HG03280 (cell line): ENCODE measurements around the gene ARMC2.
"Not testable (repeated sequence)": the region's sequence is repeated elsewhere in the genome, so short reads cannot be mapped to it uniquely, and the experiment has no call there.

Experiments
- ATAC-seq: cut with Tn5 transposase; IDR thresholded peaks from one replicate; pipeline ENCODE4 v1.9.1; 2021; ENCODE audit warnings: mild to moderate bottlenecking, moderate library complexity; ENCODE audit not compliant: unreplicated experiment

Gene ARMC2

DNA sequence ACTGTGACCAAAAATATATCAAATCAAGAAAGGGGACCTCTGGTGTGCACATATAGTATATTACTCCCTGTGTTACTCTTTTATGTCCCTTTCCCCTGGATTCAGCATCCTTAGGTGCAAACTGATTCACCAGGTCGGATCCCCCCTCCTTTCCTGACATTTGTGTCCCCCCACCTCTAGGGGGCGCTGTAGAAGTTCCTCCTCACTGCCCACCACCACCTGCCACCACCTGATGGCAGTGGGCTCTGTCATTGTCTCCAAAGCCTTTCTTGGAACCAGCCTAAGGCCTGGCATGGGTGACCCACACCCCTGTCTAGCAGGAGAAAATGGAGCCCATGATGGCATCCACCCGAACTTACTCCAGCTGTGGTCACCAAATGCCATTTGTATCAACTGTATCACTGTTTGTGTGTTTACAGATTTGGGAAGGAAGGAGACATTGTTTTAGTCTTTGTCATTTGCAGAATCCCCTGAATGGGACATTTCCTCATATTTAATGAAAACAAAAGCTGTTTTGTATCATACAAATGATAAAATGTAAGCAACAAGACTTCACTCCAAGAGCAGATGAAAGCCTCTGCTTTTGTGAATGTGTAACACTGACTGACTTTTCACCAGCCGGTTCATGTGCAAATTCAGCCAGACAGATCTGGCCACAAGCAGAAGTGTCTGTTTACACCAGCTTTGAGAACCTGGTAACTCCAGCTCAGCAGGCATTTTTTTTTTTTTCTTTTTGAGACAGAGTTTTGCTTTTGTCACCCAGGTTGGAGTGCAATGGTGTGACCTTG is 66.2 kb downstream of the ARMC2 start:
- no peak for ATAC-seq

DNA sequence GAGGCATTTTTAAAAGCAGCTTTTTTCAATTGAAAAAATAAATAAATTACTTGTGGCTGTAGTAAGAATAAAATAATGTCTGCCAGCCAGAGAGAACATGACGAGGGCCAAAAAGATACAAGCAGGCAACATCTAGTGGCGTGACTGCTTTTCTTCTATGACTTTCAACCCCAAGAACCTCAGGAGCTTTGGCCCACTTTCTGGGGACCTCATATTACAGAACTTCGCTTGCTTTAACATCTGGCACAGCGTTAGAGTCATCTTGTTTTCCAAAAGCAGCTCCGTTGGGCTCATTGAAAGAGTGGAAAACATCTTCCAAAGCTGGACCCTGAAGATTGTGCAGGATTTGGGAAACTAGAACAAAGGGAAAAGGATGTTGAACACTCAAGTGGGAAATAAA is 67.0 kb downstream of the ARMC2 start:
- ATAC-seq = no peak

DNA sequence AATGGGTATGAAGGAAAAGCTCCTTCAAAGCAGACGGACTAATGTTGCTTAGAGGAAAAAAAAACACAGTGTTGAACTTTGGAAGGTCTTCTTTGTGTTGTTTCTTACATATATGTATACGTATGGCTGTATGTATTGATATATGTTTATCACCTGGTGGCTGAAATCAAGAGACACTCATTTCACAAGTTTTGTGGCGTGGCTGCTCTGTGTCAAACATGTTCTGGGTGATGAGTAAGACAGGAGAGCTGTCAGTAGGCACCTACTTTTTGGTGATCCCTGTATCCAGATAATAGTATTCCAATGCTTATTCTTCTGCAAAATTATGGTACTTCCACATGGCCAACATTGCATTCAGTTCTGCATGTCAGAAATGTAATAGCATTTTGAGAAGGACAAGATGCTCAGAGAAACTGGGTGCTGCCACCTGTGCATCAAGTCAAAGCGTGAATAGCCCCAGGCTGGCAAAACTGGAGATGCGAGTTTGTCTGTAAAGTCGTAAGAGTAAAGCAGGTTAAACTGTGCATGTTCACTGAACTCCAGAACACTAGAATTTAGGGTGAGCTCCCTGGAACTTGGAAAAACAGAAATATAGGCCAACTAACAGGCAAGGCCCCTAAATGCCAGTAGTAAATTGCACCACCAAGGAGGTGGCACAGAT is 67.9 kb downstream of the ARMC2 start:
- no peak for ATAC-seq

DNA sequence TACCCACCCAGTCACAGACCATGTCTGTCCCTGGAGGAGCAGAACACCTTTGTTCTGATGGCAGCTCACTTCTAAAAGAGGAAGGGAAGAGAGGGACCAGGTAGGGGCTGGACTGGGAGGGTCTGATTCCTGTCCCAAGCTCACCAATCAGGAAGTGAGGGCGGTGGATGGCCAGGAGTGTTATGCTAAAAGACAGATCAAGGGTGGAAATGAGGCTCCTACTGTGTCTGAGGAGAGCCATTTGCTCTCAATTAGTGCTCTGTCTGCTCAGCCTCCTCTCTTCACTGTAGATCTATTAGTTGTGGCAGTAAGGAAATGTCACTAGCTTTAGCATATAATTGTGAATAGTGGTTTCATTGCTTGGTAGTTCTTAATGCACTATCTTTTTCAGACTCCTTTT is 72.5 kb downstream of the ARMC2 start:
- no peak for ATAC-seq

DNA sequence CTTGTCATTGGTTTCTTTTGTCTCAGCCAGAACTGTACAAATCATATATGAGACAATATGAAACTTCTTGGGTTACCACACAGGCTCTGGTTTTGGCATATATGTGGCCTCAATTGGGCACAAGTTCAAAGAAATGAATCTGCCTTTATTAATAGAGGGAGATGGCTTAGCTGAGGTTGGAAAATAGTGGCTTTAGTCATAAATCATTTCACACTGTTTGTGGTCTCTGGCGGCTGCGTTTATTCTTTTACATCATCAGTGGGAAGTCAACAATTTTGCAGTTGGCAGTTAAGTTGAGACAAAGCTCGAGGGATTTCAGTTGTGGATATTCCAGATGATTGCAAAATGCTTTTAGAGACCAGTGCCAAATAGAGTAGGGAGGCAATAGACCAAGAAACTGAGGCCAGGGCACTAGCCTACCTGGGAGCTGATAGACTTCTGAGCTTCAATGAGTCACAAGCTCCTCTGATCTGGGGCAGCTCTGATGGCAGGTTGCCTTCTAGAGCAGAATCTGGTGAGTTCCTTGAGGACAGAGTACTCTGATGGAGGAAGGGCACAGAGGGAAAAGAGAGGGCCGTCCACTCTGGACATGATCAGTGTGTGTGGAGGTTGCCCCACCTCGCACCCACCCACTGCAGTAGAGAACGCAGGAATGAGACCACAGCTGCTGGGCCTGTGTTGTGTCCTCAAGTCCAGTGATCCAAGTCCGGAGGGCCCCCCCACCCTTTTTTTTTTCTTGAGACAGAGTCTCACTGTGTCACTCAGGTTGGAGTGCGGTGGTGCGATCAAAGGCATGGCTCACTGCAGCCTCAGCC is 73.5 kb downstream of the ARMC2 start:
- no peak for ATAC-seq

DNA sequence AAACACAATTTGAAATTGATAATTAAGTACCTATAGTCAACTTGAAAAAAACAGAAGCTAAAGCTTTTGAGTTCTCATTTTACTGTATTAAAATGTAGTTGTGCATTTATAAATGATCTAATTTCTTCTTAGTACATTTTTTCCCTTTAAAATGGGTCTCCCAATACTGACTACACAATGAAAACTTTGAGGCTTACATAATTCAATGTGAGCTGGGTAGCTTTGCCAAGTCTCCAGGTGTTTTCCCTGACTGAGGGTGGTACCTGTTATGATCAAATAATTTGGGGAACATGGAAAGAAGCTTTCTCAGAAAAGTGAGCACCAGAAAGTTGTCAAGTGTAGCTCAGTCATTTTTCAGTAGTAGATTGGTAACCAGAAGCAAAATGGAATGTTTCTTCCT is 74.3 kb downstream of the ARMC2 start:
- no peak for ATAC-seq

DNA sequence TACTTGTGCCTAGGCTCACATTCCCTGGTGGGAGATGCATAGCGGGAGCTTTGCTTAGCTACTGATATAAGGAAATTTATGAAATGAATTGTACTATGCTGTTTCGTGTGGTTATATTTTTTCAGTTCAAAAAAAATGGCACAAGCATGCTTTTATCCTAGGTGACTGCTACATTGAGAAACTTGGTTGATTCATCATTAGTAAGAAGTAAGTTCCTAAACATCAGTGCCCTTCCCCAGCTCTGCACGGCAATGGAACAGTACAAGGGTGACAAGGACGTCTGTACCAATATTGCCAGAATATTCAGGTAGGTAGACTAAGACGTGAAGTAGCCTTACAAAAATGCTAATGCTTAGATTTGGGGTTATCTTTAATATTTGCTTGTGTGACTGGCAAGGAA is 79.7 kb downstream of the ARMC2 start:
- ATAC-seq = no peak

DNA sequence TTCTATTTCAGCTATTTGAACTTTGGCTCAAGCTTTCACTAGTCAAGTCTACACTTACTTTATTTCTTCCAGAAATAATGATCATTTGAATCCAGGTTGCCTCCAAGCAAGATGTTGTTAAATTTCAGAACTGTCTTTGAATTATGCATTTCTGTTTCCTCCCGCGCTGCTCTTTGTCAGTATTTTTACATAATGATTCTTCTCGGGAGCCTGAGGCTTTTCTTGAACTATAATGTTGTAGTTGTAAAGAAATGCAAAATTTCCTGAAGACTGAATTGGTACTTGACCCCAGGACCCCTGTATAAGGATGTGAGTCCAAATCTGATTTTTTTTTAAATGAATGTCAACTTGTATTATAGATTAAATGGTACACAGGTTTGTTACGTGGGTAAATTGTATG is 80.4 kb downstream of the ARMC2 start:
- ATAC-seq = no peak

DNA sequence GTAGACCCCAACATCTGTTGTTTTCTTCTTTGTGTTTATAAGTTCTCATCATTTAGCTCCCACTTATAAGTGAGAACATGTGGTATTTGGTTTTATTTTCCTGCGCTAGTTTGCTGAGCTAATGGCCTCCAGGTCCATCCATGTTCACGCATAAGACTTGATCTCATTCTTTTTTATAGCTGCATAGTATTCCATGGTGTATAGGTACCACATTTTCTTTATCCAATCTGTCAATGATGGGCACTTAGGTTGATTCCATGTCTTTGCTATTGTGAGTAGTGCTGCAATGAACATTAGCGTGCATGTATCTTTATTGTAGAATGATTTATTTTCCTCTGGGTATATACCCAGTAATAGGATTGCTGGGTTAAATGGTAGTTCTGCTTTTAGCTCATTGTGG is 82.9 kb downstream of the ARMC2 start:
- ATAC-seq = not testable (repeated sequence)

DNA sequence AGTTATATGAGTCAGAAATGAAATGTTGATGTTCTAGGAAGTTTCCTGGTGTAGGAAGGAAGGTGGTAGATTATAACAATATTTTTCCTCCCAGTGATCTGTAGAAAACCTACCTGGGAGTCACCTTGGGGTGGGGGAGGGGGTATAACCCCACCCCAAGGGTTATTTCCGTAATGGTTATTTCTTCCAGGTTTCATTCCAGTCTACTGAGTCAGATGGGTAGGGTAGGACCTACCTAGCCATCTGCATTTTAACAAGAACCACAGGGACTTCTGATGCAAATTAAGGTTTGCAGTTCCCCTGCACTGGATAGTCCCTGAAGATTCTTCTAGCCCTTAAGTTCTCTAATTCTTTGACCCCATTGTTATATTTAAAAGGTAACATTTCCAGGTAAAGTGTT is 88.9 kb downstream of the ARMC2 start:
- no peak for ATAC-seq

DNA sequence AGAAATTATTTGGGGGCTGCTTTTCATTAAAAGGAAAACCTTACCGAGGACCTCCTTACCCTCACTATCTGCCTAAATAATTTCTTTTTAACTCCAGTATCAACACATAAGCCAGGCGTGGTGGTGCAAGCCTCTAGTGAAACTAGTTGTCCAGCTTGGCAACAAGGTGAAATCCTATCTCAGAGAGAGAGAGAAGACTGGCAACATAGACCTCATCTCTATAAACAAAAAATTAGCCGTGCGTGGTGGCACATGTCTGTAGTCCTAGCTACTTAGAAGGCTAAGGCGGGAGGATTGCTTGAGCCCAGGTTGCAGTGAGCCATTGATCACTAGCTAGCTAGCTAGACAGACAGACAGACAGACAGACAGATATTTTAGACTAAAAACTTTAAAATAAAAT is 92.5 kb downstream of the ARMC2 start:
- no peak for ATAC-seq

DNA sequence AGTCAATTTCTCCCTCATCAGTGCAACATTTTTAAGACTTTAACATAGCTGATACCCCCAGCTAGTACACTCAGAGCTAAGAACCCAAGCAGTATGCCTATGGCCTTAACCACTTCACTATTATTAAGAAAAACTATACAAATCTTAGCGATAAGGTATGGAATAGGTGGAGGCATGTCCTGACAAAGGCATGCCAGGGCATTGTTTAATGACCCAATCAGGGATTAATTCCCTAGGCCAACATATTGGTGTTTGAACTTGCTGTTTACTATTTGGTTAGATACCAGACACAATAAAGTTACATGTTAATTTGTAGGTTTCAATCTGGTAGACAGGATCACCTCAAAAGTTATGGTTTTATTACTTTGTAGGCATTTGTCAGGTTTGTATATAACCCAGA is 93.1 kb downstream of the ARMC2 start:
- no peak for ATAC-seq

DNA sequence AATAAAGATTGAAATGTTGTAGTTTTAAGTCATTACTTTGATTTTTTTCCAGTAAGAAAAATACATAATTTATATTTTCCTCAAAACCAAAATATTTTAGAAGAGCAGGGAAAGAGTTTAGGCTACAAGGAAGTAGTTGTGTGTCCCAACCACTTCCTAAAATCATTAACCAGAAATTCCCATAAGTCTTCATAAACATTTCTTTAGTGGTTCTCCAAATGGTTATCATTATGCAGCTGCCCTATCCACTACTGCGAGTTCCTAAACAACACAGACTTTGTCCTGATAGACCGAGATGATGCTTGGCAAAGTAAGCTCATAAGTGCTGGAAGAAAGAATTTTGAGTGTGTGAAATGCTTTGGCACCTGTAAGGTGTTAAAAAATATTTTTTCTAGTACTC is 93.6 kb downstream of the ARMC2 start:
- no peak for ATAC-seq

DNA sequence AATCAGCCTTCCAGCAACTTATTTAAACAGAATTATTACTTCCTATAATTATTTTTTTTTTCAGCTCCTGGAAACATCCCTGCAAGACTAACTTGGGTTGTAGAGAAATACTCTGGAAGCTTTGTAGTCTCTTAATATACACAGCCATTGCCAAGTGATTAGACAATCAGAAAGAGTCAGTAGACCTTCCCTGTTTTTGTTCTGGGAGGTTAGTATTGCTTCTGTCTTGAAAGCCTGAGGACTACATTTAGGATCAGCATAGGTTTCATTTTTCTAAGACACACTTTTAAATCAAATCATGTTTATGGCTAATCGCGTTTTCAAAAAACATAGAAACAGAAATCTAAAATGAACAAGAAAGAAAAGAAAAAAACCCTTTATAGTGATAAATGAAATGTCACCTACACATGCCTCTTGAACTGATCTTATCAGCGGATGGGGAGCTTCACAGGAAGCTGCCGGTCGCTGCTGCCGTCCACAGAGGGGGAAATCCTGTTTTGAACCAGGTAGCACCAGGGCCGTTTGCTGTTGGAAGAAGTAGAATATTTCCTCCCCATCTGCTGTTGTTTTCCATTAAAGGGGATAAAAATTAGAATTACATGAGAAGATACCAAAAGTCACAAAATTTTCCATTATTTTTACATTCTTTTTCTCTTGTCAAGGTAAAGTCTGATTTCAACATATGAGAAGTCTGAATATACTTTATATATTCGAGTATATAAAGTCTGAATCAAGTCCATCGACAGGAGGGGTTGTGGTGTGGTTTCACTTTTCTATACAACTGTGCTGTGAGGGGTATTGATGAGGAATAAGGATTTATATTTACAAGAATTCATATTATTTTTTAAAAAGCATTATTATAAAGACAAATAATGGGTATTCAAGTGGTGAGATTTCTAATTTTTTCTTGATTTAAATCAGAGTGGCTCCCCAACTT is 94.6 kb downstream of the ARMC2 start:
- ATAC-seq = no peak

DNA sequence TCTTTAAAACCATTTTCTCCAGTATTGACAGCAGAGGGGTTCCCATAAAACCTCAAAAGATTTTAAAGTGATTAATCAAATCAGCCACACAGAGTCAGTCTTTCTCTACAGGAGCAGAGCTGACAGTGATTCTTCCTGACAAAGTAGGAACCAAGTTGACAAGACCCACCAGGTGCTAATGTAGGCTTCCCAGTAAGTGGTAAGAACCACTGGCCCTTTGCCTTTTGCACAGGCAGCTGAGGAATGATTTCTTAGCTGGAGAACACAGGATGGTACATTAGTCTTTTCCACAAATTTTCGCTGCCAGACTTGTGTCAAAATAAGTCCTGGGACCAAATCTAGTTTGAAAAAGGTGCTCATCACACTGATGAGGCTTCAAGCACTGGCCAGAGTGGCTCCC is 95.8 kb downstream of the ARMC2 start:
- no peak for ATAC-seq

DNA sequence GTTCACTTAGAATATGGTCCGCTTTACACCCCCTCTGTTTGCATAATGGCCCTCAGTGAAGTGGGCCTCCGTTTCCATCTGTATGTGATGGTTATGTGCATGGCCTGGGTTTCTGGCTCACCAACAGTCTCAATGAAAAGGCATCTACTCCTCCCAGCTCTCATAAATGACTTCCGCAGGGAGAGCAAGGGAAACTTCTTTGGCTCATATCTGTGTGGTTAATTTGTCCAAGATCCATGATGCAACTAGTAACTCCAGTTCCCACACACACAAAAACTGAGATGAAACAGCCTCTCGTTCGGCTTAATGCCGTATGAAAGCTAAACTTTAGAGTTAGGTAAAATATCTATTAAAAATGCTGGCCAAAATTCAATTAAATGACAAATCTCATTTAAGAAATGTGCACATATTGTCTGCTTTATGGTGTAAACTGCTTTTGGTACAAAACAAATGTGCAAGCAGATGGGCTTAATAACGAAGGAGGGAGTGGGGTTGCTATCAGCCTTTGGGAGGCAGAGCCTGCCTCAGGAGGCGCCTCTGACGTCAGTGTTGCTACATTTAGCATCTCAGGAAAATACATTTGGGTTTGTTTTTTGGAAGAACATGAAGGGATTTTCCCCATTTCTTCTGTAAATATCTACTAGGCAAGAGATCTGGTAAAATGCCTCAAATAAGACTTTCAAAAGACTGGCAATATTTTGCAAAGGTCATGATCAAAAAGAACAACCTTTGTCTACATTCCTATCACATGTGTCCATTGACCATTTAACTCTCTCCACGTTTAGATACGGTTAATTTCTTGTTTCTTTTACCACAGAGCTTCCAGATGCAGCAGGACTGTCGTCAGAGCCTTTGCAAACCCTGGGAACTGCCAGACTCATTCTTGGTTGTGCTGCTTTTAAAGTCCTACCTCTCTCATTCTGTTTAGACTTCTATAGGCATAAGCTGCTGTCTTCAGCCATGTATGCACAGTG is 96.8 kb downstream of the ARMC2 start:
- no peak for ATAC-seq

DNA sequence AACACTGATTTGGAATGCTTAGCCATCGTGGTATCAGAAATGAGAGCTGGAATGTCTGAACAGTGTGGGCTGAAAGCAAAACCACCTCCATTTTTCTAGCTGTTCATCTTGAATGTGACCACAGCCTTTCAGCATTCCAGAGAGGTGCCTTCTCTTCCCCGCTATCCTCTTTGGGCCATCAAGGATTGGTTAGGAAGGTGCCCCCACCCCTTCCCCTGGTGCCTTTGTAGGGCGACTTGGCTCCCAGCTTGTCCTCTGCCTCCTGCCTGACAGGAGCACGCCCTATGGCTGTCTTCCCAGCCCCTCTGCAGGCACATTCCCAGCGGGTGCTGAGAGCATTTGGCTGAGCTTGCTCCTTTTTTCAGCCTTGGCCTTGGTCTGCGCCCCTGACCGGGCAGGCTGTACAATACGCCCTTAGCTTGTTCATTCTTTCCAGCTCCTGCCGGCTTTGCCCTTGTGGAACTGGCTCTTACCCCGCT is 97.5 kb downstream of the ARMC2 start:
- ATAC-seq = no peak

DNA sequence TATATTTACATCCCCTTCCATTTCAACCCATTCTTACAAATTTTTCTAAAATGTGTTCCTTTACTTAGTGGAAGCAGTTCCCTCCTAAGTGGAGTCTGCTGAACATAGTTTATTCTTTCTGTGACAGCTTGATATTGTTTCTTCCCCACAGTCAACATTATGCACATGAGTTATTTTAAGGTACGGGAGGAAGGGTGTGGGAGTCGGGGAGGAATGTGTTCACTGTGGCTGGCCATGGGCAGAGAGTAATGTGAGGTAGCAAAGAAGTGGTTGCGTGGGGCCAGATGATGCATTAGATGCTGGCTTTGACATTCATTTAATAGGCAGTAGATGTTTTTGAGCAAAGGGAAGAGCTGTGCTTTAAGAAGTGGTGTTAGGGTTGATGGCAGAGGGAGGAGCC is 98.5 kb downstream of the ARMC2 start:
- no peak for ATAC-seq

DNA sequence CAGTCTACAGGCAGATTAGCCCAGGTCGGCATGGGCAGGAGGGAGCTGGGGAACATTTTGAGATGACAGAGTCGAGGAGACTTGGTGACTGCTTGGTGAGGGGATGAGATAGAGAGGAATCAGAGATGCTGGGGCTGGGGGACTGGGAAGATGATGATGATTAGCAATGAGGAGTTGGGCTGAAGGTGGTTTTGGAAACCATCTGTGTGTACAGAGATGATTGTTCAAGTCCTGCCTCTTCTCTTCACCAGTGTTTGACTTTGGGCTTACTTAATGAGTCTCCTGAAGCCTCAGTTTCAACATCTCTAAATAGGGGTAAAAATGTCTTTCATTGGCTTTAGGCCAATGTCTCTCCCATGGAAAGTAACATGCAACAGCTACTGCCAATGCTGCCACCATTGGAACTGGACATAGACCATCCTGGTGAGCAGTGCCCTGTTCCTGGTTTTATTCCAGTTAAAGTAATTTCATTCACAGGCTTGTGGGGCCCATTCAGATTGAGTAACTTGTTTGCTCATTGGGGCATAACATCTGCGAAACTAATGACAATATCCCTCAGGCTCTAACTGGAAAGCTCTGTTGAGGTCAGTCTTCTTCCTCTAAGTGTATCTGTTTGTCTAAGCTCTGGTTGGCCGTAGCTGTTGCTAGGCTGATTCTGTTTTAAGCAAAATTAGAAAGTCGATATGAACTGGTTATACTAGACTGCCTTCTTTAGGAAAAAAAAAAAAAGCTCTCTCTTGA is 99.1 kb downstream of the ARMC2 start:
- no peak for ATAC-seq
